Liver (tissue), 3 donors: Measurements from ENCODE around the gene SMIM27.

Experiments used
- CTCF ChIP-seq: fragments of 150-350 bp; IDR thresholded peaks from 2 replicates; pipeline ENCODE4 v1.5.1; 2017; ENCODE audit warnings: improper control_type of control experiment, low read depth, low read length; ENCODE audit not compliant: missing input control
- EGR1 ChIP-seq, 2 donors: IDR thresholded peaks; 2 replicates each; pipeline ENCODE4 v1.6.1; 2016 to 2018; ENCODE audit warnings: antibody characterized with exemption in 2 of 2, low read depth in 2 of 2
- FOXA1 ChIP-seq: IDR thresholded peaks from 2 replicates; pipeline ENCODE4 v1.6.1; 2016; ENCODE audit warnings: antibody characterized with exemption
- RAD21 ChIP-seq, 2 donors: IDR thresholded peaks; 2 replicates each; pipeline ENCODE4 v1.6.1; 2016; ENCODE audit warnings: antibody characterized with exemption in 2 of 2, mild to moderate bottlenecking in 2 of 2
- REST ChIP-seq: IDR thresholded peaks from 2 replicates; pipeline ENCODE4 v1.6.1; 2016; ENCODE audit warnings: antibody characterized with exemption, mild to moderate bottlenecking
- donor health status: healthy.
- donor health status: healthy.

GRCh38 chr9:32596096-32596865 lies 44.2 kb downstream of the SMIM27 start:
- TF ChIP-seq CTCF (no peak), REST (no peak), RAD21 (IDR thresholded peaks at IDR 0.05) (no peak), EGR1 (IDR thresholded peaks at IDR 0.05; ENCODE audit: low read depth in 2 of 2) (no peak), FOXA1 (no peak)
